ENCODE results near the gene EFNA5.

EFNA5 gene

DNA sequence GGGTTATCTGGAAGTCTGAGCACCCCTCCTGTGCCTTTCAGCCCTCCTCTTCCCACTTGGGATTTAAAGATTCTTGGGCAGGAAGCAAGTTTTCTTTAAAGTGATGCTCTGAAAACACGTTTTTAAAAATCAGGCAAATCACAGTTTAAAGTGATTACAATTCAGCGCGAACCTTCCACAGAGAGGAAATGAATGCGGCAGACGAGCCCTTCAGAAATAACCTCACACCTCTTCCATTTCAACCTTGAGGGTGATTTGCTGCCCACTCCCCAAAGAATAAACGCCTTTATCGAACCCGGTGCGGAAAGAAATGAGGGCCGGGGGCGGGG is 2.3 kb upstream of the EFNA5 start:
- no peak for TF ChIP-seq POLR2A (IDR thresholded peaks at IDR 0.05; ENCODE audit: extremely low read depth, insufficient read length)
- no peak for TF ChIP-seq MYC (IDR thresholded peaks at IDR 0.05; ENCODE audit: low read depth, low read length)
- TF ChIP-seq, protein P1, sequence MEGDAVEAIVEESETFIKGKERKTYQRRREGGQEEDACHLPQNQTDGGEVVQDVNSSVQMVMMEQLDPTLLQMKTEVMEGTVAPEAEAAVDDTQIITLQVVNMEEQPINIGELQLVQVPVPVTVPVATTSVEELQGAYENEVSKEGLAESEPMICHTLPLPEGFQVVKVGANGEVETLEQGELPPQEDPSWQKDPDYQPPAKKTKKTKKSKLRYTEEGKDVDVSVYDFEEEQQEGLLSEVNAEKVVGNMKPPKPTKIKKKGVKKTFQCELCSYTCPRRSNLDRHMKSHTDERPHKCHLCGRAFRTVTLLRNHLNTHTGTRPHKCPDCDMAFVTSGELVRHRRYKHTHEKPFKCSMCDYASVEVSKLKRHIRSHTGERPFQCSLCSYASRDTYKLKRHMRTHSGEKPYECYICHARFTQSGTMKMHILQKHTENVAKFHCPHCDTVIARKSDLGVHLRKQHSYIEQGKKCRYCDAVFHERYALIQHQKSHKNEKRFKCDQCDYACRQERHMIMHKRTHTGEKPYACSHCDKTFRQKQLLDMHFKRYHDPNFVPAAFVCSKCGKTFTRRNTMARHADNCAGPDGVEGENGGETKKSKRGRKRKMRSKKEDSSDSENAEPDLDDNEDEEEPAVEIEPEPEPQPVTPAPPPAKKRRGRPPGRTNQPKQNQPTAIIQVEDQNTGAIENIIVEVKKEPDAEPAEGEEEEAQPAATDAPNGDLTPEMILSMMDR (IDR thresholded peaks at IDR 0.05; ENCODE audit: low read depth, low read length): no peak
- TF ChIP-seq, protein P2, sequence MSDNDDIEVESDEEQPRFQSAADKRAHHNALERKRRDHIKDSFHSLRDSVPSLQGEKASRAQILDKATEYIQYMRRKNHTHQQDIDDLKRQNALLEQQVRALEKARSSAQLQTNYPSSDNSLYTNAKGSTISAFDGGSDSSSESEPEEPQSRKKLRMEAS (IDR thresholded peaks at IDR 0.05; ENCODE audit: low read depth, low read length): no peak
- H3K4me3 ChIP-seq (ENCODE audit: low read depth, low read length): no peak overlapping the region
- DNase-seq (ENCODE audit: low read depth): no peak

DNA sequence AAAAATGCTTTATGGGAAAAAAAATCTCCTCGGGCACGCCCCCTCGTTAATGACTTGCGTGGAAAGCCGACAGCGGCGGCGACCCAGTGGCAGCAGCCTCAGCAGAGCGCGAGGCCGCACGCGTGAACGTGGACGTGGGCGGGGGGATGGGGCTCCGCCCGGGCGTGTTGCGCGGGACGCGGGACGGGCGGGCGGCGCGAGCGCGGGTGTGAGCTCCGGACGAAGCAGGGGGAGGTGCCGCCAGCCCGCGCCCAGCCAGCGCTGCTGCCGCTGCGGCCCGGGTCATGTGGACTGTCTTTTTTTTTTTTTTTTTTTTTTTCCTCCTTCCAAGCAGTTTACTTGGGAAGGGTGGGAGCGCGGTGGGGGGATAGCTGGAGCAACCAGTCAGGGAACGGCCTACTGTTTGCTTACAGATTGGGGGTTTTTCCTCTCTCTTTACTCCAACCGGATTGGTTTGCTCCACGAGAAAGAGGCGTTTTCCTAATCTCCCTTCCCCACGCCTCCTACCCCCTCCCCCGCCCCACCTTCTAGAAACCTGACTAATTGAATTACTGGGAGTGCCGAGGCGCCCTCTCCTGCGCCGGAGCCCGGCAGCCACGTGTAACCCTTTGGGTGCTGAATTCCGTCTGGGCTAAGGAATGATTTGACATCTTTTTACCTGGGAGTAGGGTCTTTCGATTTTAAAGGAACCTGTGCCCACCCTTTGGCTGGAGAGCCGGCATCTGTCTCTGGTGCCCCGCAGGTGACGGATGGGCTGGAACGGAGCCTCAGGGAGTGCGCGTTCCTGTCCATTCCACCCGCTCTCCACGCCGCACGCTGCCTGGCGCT is 1.7 kb upstream of the EFNA5 start:
- H3K4me3 ChIP-seq (ENCODE audit: low read depth, low read length): no peak overlapping the region
- TF ChIP-seq, protein P1 (IDR thresholded peaks at IDR 0.05; ENCODE audit: low read depth, low read length): no peak
- TF ChIP-seq, protein P2 (IDR thresholded peaks at IDR 0.05; ENCODE audit: low read depth, low read length): no peak
- TF ChIP-seq POLR2A (IDR thresholded peaks at IDR 0.05; ENCODE audit: extremely low read depth, insufficient read length) (no peak), MYC (IDR thresholded peaks at IDR 0.05; ENCODE audit: low read depth, low read length) (no peak)
- DNase-seq (ENCODE audit: low read depth): peak; percentile 7

DNA sequence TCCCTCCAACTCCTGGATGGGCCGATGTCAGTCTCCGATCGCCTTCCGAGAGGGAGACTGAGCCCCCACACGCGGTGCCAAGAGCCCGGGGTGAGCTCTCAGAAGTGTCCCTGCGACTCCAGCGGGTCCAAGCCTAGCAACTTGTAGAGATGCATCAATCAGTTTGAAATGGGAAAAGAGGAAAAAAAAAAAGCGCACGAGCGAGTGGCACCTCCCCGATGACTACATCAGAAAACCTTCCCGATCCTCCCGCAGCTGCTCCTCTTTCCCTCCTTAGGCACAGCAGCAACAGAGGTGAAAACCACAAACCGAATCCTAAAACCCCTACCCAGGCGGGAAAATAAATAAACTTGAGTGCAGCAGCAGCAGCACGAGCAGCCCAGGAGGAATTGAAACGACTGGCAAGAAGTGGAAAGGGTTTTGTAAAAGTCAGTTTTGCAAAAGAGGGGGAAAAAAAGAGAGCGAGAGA is 1.0 kb upstream of the EFNA5 start:
- H3K4me3 ChIP-seq (ENCODE audit: low read depth, low read length): no peak overlapping the region
- DNase-seq (ENCODE audit: low read depth): peak; percentile 4
- TF ChIP-seq POLR2A (IDR thresholded peaks at IDR 0.05; ENCODE audit: extremely low read depth, insufficient read length) (no peak), MYC (IDR thresholded peaks at IDR 0.05; ENCODE audit: low read depth, low read length) (no peak)
- TF ChIP-seq, protein P1 (IDR thresholded peaks at IDR 0.05; ENCODE audit: low read depth, low read length): no peak
- TF ChIP-seq, protein P2 (IDR thresholded peaks at IDR 0.05; ENCODE audit: low read depth, low read length): no peak

DNA sequence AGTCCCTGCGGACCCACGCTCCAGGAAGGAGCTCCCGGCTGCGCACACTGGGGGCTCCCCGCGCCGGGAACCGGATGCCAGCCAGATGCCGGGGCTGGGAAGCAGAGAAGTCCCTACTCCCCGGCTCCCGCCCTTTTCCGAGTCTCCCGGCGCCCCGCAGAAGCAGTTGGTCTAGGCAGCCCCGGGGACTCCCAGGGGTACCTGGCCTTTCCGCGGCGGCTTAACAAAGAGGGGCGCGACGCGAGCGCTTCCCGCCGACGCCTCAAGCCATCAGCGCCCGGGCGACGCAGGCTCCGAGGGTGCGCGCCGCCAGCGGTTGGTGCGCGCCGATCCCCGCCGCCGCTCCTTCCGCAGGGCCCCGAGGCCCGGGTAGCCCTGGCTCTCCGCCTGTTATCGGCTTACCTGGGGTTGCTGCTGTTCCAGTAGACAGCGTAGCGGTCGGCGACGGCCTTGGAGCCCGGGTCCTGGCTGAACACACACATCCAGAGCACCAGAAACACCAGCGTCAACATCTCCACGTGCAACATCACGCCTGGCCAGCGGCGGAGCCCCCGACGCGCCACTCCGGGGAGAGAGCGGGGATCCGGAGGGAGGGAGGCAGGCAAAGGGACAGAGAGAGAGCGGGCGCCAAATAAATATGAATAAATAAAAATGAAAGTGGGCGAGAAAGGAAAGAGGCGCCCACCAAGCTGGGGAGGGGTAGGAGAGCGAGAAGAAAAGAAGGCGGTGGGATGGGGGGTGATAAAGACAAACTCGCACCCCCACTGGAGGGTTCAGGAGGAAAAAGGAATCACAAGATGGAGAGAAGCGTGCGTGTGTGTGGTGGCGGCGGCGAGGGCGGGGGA is 428 bp downstream of the EFNA5 start:
- H3K4me3 ChIP-seq (ENCODE audit: low read depth, low read length): no peak overlapping the region
- no peak for DNase-seq (ENCODE audit: low read depth)
- TF ChIP-seq, protein P1 (IDR thresholded peaks at IDR 0.05; ENCODE audit: low read depth, low read length): no peak
- no peak for TF ChIP-seq POLR2A (IDR thresholded peaks at IDR 0.05; ENCODE audit: extremely low read depth, insufficient read length)
- TF ChIP-seq, protein P2 (IDR thresholded peaks at IDR 0.05; ENCODE audit: low read depth, low read length): no peak
- TF ChIP-seq MYC (IDR thresholded peaks at IDR 0.05; ENCODE audit: low read depth, low read length): no peak

DNA sequence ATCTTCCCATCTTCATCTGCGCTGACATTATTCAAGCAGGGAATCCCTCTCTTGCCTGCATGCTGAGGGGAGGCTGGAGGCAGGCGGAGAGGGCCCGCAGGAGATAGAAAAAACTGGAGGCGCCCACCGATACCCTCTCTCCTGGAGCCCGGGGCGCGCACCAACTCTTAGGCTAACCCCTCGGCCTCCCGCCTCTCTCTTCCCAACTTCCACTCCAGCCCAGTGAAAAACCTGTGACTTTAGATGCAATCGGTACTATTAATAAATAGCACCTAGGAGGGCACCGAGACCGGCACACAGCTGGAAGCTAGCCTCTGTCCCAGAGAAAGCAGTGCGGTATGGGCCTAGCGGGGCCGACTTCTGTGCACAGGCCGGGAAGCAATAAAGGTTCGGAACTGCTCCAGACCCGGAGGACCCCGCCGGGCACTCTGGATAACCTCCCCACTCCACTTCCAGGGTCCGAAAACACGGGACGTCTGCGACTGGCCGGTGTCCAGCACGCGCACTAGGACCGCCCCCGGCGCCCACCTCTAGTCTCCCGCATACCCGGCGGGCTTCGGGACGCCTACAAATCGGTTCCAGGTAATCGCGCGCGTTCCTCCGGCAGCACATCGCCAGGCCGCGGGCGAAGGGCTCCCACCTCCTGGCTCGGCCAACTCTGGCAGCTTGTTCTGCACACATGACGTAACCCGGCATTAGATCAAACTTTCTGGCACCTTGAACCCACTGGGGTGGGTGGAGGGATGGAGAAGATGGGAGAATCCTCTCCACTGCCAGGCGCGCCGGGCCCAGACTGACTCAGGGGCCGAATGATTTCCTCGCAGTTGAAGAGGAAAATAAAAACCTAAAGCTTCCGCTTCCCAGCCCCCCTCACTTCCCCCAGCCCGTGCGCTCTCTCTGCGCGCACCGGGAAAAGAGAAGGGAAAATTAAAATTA is 1.4 kb downstream of the EFNA5 start:
- no peak overlapping the region for H3K4me3 ChIP-seq (ENCODE audit: low read depth, low read length)
- TF ChIP-seq MYC (IDR thresholded peaks at IDR 0.05; ENCODE audit: low read depth, low read length): no peak
- TF ChIP-seq, protein P2 (IDR thresholded peaks at IDR 0.05; ENCODE audit: low read depth, low read length): no peak
- TF ChIP-seq, protein P1 (IDR thresholded peaks at IDR 0.05; ENCODE audit: low read depth, low read length): no peak
- TF ChIP-seq POLR2A (IDR thresholded peaks at IDR 0.05; ENCODE audit: extremely low read depth, insufficient read length): no peak
- DNase-seq (ENCODE audit: low read depth): no peak

Measured in NB4 (cell line).